HepG2 (cell line): ENCODE results near the gene AKR7A3. TPM values are rescaled to one million over a fixed set of nuclear protein-coding genes. Genes with fewer than 3 reads are reported as not detected.

Experiments used
- ATAC-seq: fragments of 200-7000 bp; cut with Tn5 transposase; 3 replicates; pipeline ENCODE4 v1.9.1; 2020; ENCODE audit warnings: mild to moderate bottlenecking, moderate library complexity
- BruUV-seq: library from RNA; stranded (reverse); fragments of 400-500 nt; replicated peaks from 2 replicates; lab custom pipeline; 2021; lab: Mats Ljungman, UMichigan
- CTCF ChIA-PET: fragments of 300-600 bp; formaldehyde crosslinking; extraction: SDS; loops from one replicate; lab custom pipeline; 2021; ENCODE audit warnings: low total read pairs, inconsistent platforms, low intra/inter-chr PET ratio; lab: Yijun Ruan, JAX
- POLR2A ChIA-PET: fragments of 350-600 bp; sonication (Branson Sonifier 250); formaldehyde crosslinking; loops from one replicate; lab custom pipeline; 2020; ENCODE audit warnings: antibody characterized with exemption, inconsistent platforms; lab: Yijun Ruan, JAX
- DNase-seq: peaks from one replicate; pipeline ENCODE4 v3.0.0-alpha.2; 2015; ENCODE audit warnings: low spot score
- FAIRE-seq: peaks from 3 replicates; lab custom pipeline; 2011; peaks lifted over from hg19 to GRCh38; lab: Jason Lieb, UNC
- H2AFZ ChIP-seq: one replicate; pipeline ENCODE4 v1.6.1; 2011; ENCODE audit warnings: low read length, inconsistent platforms
- H3K27ac ChIP-seq: fragments of 300-600 bp; 3 replicates; pipeline ENCODE4 v1.8.0; 2011; ENCODE audit warnings: mixed run types, mild to moderate bottlenecking, mixed read lengths, low read length, inconsistent platforms; ENCODE audit not compliant: insufficient read depth; ENCODE audit errors: extremely low read length
- H3K27me3 ChIP-seq, 2 experiments: fragments of 200-600 bp in 1 of 2; 2 replicates in 1 of 2; 3 replicates in 1 of 2; pipeline versions ENCODE4 v1.6.0 to v1.8.0; 2011; ENCODE audit warnings: low read length in 2 of 2, mild to moderate bottlenecking in 2 of 2, moderate library complexity in 2 of 2, inconsistent platforms in 1 of 2; ENCODE audit not compliant: insufficient read depth in 2 of 2, control insufficient read depth in 1 of 2
- H3K36me3 ChIP-seq, 2 experiments: fragments of 200-600 bp in 1 of 2; replicated peaks in 1 of 2; 2 replicates in 1 of 2; 3 replicates in 1 of 2; pipeline versions ENCODE4 v1.5.1 to v1.8.0; 2011; ENCODE audit warnings: low read length in 2 of 2, inconsistent platforms in 1 of 2; ENCODE audit not compliant: insufficient read depth in 2 of 2, control insufficient read depth in 1 of 2
- H3K4me1 ChIP-seq: 2 replicates; pipeline ENCODE4 v1.5.1; 2012; ENCODE audit warnings: low read length, inconsistent platforms; ENCODE audit not compliant: insufficient read depth
- H3K4me2 ChIP-seq: 2 replicates; pipeline ENCODE4 v1.6.0; 2011; ENCODE audit warnings: low read depth, low read length, inconsistent platforms
- H3K4me3 ChIP-seq, 3 experiments: fragments of 200-600 bp in 1 of 3; sonication (generic), shearing (Covaris generic) in 1 of 3; replicated peaks in 1 of 3; 2 replicates each; pipeline ENCODE4 v1.5.1; 2011 to 2016; ENCODE audit warnings: low read length in 3 of 3, inconsistent platforms in 2 of 3, low read depth in 2 of 3, mild to moderate bottlenecking in 2 of 3, control low read depth in 1 of 3, mixed read lengths in 1 of 3; ENCODE audit not compliant: insufficient read depth in 1 of 3
- H3K79me2 ChIP-seq: one replicate; pipeline ENCODE4 v1.6.1; 2011; ENCODE audit warnings: low read length, inconsistent platforms; ENCODE audit not compliant: insufficient read depth
- H3K9ac ChIP-seq: 2 replicates; pipeline ENCODE4 v1.6.0; 2011; ENCODE audit warnings: mild to moderate bottlenecking, low read depth, low read length, inconsistent platforms; ENCODE audit not compliant: insufficient read depth
- H3K9me3 ChIP-seq: 2 replicates; pipeline ENCODE4 v1.5.1; 2012; ENCODE audit warnings: mild to moderate bottlenecking, low read length
- H4K20me1 ChIP-seq: 2 replicates; pipeline ENCODE4 v1.6.0; 2011; ENCODE audit warnings: inconsistent platforms, mild to moderate bottlenecking, low read length, moderate library complexity; ENCODE audit not compliant: insufficient read depth
- AFF4 ChIP-seq: sonication (generic); formaldehyde crosslinking; IDR thresholded peaks from 2 replicates; pipeline ENCODE4 v1.4.0; 2020; ENCODE audit warnings: missing genetic modification reagents
- HOXA5 ChIP-seq: sonication (generic); formaldehyde crosslinking; IDR thresholded peaks from 2 replicates; pipeline ENCODE4 v1.4.0; 2020; ENCODE audit warnings: missing genetic modification reagents
- SP2 ChIP-seq: sonication (generic); formaldehyde crosslinking; IDR thresholded peaks from 2 replicates; pipeline ENCODE4 v1.5.1; 2020; ENCODE audit warnings: mild to moderate bottlenecking, missing genetic modification reagents
- ZNF207 ChIP-seq: fragments of 450-650 bp; IDR thresholded peaks from 2 replicates; pipeline ENCODE4 v1.6.1; 2016; ENCODE audit warnings: antibody characterized with exemption, borderline replicate concordance
- ZNF543 ChIP-seq: sonication (generic); formaldehyde crosslinking; IDR thresholded peaks from 2 replicates; pipeline ENCODE4 v1.4.0; 2020; ENCODE audit warnings: mild to moderate bottlenecking, missing genetic modification reagents
- WGBS: methylation state at CpG from one replicate; pipeline ENCODE4 v1.1.6; 2017; ENCODE audit warnings: low lambda C conversion rate; 5-methylcytosine and 5-hydroxymethylcytosine counted together
- in situ Hi-C: cut with HindIII; loops from 2 replicates; pipeline ENCODE4 v1.10.0; 2017; ENCODE audit warnings: low pct_unique_long_range_greater_than_20kb; ENCODE audit not compliant: extremely low pct_ligation_motif_present
- intact Hi-C: fragments of 100-400 bp; cut with micrococcal nuclease; formaldehyde crosslinking; loops from one replicate; pipeline ENCODE4 v1.10.0; 2022; ENCODE audit not compliant: unreplicated experiment
- polyA plus RNA-seq, 8 experiments: library from polyadenylated mRNA; depleted of rRNA in 3 of 8; stranded (reverse) in 7 of 8; unstranded in 1 of 8; fragments of >200 nt; fragmentation: Illumina TruSeq in 4 of 8; extraction: Trizol in 4 of 8; gene quantifications; 2 replicates each; pipeline versions ENCODE4 v1.2.1 to v1.2.3, GENCODE V29; 2011 to 2016; ENCODE audit warnings: low read depth in 4 of 8, missing spikeins in 1 of 8, mixed read lengths in 1 of 8; ENCODE audit not compliant: insufficient read depth in 1 of 8
- total RNA-seq, 5 experiments: library from RNA; depleted of rRNA; stranded (reverse); fragments of >200 nt; fragmentation: Illumina TruSeq; extraction: Trizol; gene quantifications; 2 replicates each; pipeline ENCODE4 v1.2.3, GENCODE V29; 2016; ENCODE audit warnings: low read depth in 1 of 5
- TF ChIP-seq, protein P1 (sequence below): IDR thresholded peaks from 2 replicates; pipeline ENCODE4 v1.6.1; 2016; ENCODE audit warnings: missing biosample characterization, missing genetic modification reagents, low read depth
- TF ChIP-seq, protein P2 (sequence below): sonication (generic); formaldehyde crosslinking; IDR thresholded peaks from 2 replicates; pipeline ENCODE4 v1.5.0; 2020; ENCODE audit warnings: mild to moderate bottlenecking, missing genetic modification reagents

AKR7A3 gene
- total and polyA plus RNA-seq, 2 of the 13 experiments (the other 11 are each of a cell fraction or from before 2014, with no cell fraction given), result 0.58 to 1.00 TPM

- TF ChIP-seq, protein P1, sequence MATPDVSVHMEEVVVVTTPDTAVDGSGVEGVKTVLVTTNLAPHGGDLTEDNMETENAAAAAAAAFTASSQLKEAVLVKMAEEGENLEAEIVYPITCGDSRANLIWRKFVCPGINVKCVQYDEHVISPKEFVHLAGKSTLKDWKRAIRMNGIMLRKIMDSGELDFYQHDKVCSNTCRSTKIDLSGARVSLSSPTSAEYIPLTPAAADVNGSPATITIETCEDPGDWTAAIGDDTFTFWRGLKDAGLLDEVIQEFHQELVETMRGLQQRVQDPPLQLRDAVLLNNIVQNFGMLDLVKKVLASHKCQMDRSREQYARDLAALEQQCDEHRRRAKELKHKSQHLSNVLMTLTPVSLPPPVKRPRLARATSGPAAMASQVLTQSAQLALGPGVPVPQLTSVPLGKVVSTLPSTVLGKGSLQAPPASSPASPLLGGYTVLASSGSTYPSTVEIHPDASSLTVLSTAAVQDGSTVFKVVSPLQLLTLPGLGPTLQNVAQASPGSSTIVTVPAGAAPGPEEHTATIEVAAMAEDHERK (CRISPR knock-in tag), result no peak
- TF ChIP-seq ZNF543, result no peak
Observed at GRCh38 chr1:19262047-19262446, 26.5 kb downstream of the AKR7A3 start (continued).

- no peak overlapping the region for H3K4me3 ChIP-seq
- H3K79me2 ChIP-seq, result peaks cover 2% of the 10 kb centered on the region
- no peak overlapping the region for H3K27ac ChIP-seq
- in situ Hi-C loops, result no loop called here
- intact Hi-C loops, result no loop called here
- BruUV-seq, result no TSS peak
- H2AFZ ChIP-seq, result no peak overlapping the region
- H3K36me3 ChIP-seq, result peaks cover 26 to 49% of the 10 kb centered on the region in 2 experiments
- ATAC-seq, result peak; percentile 7; the same call in 2 of the 3 replicates
- H3K4me1 ChIP-seq, result peaks cover 11% of the 10 kb centered on the region; the same call in 1 of the 2 replicates
- CTCF ChIA-PET, result no interaction called here
- no peak overlapping the region for H3K4me2 ChIP-seq
- 92% methylated on average over 20 of the region's 21 CpGs for WGBS
- no peak overlapping the region for H3K9ac ChIP-seq
- H3K9me3 ChIP-seq, result no peaks in the 10 kb centered on the region
- no peak for DNase-seq
- H3K27me3 ChIP-seq, result no peaks in the 10 kb centered on the region; a peak in 1 of 5 replicates
- H4K20me1 ChIP-seq, result no peaks in the 10 kb centered on the region
- POLR2A ChIA-PET, result interaction anchor here (1.2 to 3.7 kb wide), 2 partner anchors 9 to 52 kb away, joined by 3 to 14 read pairs; partner anchors contain the start of genes EMC1, MRTO4 and SLC66A1
- FAIRE-seq, result no peak
- TF ChIP-seq HOXA5 (CRISPR knock-in tag), result no peak
- TF ChIP-seq ZNF207, result no peak
- no peak for TF ChIP-seq SP2 (CRISPR knock-in tag)
- no peak for TF ChIP-seq AFF4 (CRISPR knock-in tag)
- TF ChIP-seq, protein P2, sequence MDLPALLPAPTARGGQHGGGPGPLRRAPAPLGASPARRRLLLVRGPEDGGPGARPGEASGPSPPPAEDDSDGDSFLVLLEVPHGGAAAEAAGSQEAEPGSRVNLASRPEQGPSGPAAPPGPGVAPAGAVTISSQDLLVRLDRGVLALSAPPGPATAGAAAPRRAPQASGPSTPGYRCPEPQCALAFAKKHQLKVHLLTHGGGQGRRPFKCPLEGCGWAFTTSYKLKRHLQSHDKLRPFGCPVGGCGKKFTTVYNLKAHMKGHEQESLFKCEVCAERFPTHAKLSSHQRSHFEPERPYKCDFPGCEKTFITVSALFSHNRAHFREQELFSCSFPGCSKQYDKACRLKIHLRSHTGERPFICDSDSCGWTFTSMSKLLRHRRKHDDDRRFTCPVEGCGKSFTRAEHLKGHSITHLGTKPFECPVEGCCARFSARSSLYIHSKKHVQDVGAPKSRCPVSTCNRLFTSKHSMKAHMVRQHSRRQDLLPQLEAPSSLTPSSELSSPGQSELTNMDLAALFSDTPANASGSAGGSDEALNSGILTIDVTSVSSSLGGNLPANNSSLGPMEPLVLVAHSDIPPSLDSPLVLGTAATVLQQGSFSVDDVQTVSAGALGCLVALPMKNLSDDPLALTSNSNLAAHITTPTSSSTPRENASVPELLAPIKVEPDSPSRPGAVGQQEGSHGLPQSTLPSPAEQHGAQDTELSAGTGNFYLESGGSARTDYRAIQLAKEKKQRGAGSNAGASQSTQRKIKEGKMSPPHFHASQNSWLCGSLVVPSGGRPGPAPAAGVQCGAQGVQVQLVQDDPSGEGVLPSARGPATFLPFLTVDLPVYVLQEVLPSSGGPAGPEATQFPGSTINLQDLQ (CRISPR knock-in tag), result no peak
Observed at GRCh38 chr1:19260211-19261138, 28.1 kb downstream of the AKR7A3 start.
